Esophagus muscularis mucosa (tissue), 4 donors: Measurements from ENCODE around the gene FBXW8. TPM values are rescaled to one million over a fixed set of nuclear protein-coding genes. Genes with fewer than 3 reads are reported as not detected.
A peak's percentile ranks its signal among the peaks of the same experiment; 100 is the strongest.

Experiments used
- DNase-seq: peaks from one replicate; pipeline ENCODE4 v3.0.0-alpha.2; 2017; ENCODE audit errors: extremely low spot score
- H3K27ac ChIP-seq, 4 donors: fragments of 200-600 bp; sonication (generic); replicated peaks in 1 of 4; 1 replicate in 3 of 4; 2 replicates in 1 of 4; pipeline ENCODE4 v1.5.1; 2016 to 2019; ENCODE audit warnings: mild to moderate bottlenecking in 1 of 4
- H3K27me3 ChIP-seq, 4 donors: fragments of 200-600 bp; sonication (generic); one replicate each; pipeline versions ENCODE4 v1.5.1 to v1.6.0; 2016 to 2019
- H3K36me3 ChIP-seq, 4 donors: fragments of 200-600 bp; sonication (generic); one replicate each; pipeline ENCODE4 v1.5.1; 2016 to 2019
- H3K4me1 ChIP-seq, 4 donors: fragments of 200-600 bp; sonication (generic); one replicate each; pipeline ENCODE4 v1.5.1; 2016 to 2019
- H3K4me3 ChIP-seq, 4 donors: fragments of 200-600 bp; sonication (generic); 1 replicate in 2 of 4; 2 replicates in 2 of 4; pipeline ENCODE4 v1.5.1; 2016 to 2019; ENCODE audit warnings: mild to moderate bottlenecking in 4 of 4, moderate library complexity in 1 of 4
- H3K9me3 ChIP-seq, 4 donors: fragments of 200-600 bp; sonication (generic); 1 replicate in 3 of 4; 2 replicates in 1 of 4; pipeline ENCODE4 v1.5.1; 2016 to 2019
- EP300 ChIP-seq: sonication (generic); formaldehyde crosslinking; IDR thresholded peaks from one replicate; pipeline ENCODE4 v1.6.1; 2017; ENCODE audit warnings: antibody characterized with exemption
- POLR2A ChIP-seq: fragments of 450-650 bp; IDR thresholded peaks from one replicate; pipeline ENCODE4 v1.6.1; 2017; ENCODE audit warnings: antibody characterized with exemption, moderate library complexity, mild to moderate bottlenecking, low read depth
- POLR2AphosphoS5 ChIP-seq, 2 donors: sonication (generic); formaldehyde crosslinking; IDR thresholded peaks; one replicate each; pipeline ENCODE4 v1.6.1; 2017; ENCODE audit warnings: antibody characterized with exemption in 2 of 2
- WGBS: methylation state at CpG from one replicate; pipeline ENCODE4 v1.1.5; 2018; 5-methylcytosine and 5-hydroxymethylcytosine counted together
- intact Hi-C: fragments of 100-400 bp; cut with DNase I; formaldehyde crosslinking; loops from one replicate; pipeline ENCODE4 v1.15.1; 2023
- total RNA-seq, 4 donors: library from RNA; depleted of rRNA; stranded (reverse); fragments of >200 nt; gene quantifications; one replicate each; pipeline versions ENCODE4 v1.1.0 to v1.2.1, GENCODE V29; 2016
- TF ChIP-seq, protein P1 (sequence below), 3 experiments: fragments of 200-600 bp in 2 of 3; fragments of 450-650 bp in 1 of 3; sonication (generic) in 2 of 3; IDR thresholded peaks; one replicate each; pipeline ENCODE4 v1.5.1; 2017 to 2019; ENCODE audit warnings: antibody characterized with exemption in 3 of 3, mild to moderate bottlenecking in 2 of 3, moderate library complexity in 1 of 3

Gene FBXW8
- total RNA-seq, 4 donors from 2014 or later = 11.9 to 13.9 (median 13.3) TPM

DNA sequence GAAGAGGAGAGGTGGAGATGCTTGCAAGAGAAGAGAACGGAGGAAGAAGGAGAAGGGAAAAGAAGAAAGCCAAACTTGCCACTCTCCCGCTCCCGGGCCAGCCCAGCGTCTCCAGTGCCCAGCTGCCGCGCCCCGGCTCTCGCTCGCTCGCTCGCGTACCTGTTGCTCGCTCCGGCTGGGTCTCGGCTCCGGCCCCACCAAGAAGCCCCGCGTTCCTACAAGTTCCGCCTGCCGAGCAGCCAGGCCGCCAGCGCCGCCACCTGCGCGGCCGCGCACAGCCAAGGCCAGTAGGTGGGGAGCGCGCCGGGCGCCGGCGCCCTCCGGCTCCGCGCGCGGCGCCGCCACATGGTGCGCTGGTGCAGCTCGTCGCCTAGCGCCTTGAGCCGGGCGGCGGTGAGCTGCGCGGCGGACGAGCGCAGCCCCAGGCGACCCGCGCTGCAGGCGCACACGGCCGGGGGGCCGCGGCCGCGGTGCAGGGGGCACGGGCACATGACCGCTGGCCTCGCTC lies 29.9 kb upstream of the FBXW8 start:
- intact Hi-C loops = no loop called here
- Histone ChIP-seq H3K36me3 (no peaks in the 10 kb centered on the region), H3K27ac (no peak overlapping the region), H3K4me3 (peak overlapping the region; percentile 42 to 56 (median 44)), H3K9me3 (no peaks in the 10 kb centered on the region), H3K4me1 (peaks cover 27 to 44% (median 43%) of the 10 kb centered on the region in 4 donors), H3K27me3 (peaks cover 11 to 92% (median 56%) of the 10 kb centered on the region in 4 donors)
- WGBS = 0% methylated on average over 9 of the region's 65 CpGs
- DNase-seq = no peak
- TF ChIP-seq POLR2A (no peak), EP300 (no peak), POLR2AphosphoS5 (IDR thresholded peaks at IDR 0.05) (no peak)
- TF ChIP-seq, protein P1, sequence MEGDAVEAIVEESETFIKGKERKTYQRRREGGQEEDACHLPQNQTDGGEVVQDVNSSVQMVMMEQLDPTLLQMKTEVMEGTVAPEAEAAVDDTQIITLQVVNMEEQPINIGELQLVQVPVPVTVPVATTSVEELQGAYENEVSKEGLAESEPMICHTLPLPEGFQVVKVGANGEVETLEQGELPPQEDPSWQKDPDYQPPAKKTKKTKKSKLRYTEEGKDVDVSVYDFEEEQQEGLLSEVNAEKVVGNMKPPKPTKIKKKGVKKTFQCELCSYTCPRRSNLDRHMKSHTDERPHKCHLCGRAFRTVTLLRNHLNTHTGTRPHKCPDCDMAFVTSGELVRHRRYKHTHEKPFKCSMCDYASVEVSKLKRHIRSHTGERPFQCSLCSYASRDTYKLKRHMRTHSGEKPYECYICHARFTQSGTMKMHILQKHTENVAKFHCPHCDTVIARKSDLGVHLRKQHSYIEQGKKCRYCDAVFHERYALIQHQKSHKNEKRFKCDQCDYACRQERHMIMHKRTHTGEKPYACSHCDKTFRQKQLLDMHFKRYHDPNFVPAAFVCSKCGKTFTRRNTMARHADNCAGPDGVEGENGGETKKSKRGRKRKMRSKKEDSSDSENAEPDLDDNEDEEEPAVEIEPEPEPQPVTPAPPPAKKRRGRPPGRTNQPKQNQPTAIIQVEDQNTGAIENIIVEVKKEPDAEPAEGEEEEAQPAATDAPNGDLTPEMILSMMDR (IDR thresholded peaks at IDR 0.05) = peak in 1 of 3 experiments; percentile 4

DNA sequence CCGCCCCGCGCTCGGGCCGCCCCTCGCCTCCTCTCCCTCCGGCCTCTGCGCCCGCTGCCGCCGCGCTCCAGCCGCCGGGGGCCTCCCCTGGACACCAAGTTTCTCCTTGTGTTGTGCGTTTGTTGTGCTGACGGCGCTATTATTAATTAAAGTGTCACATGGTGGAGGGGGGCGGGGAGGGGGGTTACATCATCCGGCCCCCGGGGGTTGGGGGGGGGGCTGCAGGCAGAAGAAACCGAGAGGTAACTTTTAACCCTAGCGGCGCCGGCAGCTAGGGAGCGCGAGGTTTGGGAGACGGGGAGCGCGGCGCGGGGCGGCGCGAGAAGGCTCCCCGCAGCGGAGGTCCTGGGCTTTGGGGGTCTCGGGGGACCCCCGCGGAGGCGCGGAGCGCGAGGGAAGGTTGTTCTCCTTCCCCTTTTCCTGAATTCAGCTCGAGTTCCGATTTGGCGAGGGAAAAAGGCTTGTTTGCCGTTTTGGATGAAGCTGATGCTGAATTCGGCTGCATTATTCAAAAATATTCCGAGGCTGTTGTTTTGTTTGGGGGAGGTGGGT lies 29.3 kb upstream of the FBXW8 start, which contains the start of gene HRK:
Gene HRK, minus strand, starts transcription at position 117 of the 552 bp plus-strand sequence. CDS start 134 bp downstream, outside the sequence.
- Histone ChIP-seq H3K9me3 (no peaks in the 10 kb centered on the region), H3K27ac (no peak within 1 kb of the TSS), H3K4me1 (peaks cover 27 to 44% (median 43%) of the 10 kb centered on the region in 4 donors), H3K27me3 (peaks cover 11 to 92% (median 52%) of the 10 kb centered on the region in 4 donors), H3K4me3 (peak within 1 kb of the TSS; percentile 42 to 56 (median 44)), H3K36me3 (no peaks in the 10 kb centered on the region)
- DNase-seq = no peak
- intact Hi-C loops = no loop called here
- 0% methylated on average over 7 of the region's 49 CpGs for WGBS
- TF ChIP-seq EP300 (no peak), POLR2AphosphoS5 (IDR thresholded peaks at IDR 0.05) (no peak), POLR2A (no peak)
- TF ChIP-seq, protein P1 (IDR thresholded peaks at IDR 0.05) = no peak

DNA sequence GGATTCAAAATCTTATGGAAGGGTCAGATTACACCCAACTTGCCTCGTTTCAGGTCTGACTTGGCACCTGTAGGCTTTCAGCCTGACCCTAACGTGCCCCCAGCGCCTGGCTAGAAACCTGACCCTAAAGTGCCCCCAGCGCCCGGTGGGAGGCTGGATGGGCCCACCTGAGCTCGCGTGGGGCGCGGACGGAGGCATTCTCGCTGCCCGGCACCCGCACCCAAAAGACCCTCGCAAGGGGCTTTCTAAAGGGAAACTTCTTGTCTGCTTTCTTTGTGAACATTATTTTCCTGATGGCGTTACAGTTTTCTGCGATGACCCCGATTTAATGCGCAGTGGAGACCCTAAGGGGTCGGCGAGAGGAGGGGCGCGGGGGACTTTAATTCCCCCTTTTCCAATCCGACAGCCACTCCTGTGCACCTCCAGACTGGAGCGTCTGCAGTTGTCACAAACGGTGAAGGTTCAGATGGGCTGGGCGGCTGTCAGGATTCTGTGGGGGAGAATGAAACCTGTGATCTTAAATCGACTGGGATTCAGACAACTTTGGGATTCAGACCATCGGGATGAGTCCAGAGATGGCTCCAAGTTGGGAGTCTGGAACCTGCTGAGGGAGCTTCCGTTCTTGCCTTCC lies 28.8 kb upstream of the FBXW8 start:
- TF ChIP-seq, protein P1 (IDR thresholded peaks at IDR 0.05) = no peak
- no peak for TF ChIP-seq EP300
- TF ChIP-seq POLR2A = no peak
- no peak for TF ChIP-seq POLR2AphosphoS5 (IDR thresholded peaks at IDR 0.05)
- Histone ChIP-seq H3K4me1 (peaks cover 27 to 44% (median 43%) of the 10 kb centered on the region in 4 donors), H3K36me3 (no peaks in the 10 kb centered on the region), H3K27me3 (peaks cover 11 to 87% (median 49%) of the 10 kb centered on the region in 4 donors), H3K9me3 (no peaks in the 10 kb centered on the region), H3K27ac (no peak overlapping the region), H3K4me3 (peak overlapping the region; percentile 42 to 56 (median 44))
- DNase-seq = no peak
- WGBS = 9% methylated on average over 18 of the region's 29 CpGs
- intact Hi-C loops = loop anchor here (2.0 kb wide), 1 partner anchor 179 kb away; no protein-coding TSS in a partner anchor

- 31% methylated on average over 6 of the region's 6 CpGs for WGBS
- Histone ChIP-seq H3K9me3 (no peaks in the 10 kb centered on the region), H3K4me3 (no peak overlapping the region), H3K4me1 (peaks cover 27 to 44% (median 43%) of the 10 kb centered on the region in 4 donors), H3K27me3 (peaks cover 11 to 87% (median 46%) of the 10 kb centered on the region in 4 donors), H3K27ac (no peak overlapping the region), H3K36me3 (no peaks in the 10 kb centered on the region)
- intact Hi-C loops = loop anchor here (2.0 kb wide), 1 partner anchor 180 kb away; no protein-coding TSS in a partner anchor
- TF ChIP-seq, protein P1 (IDR thresholded peaks at IDR 0.05) = peak in 1 of 3 experiments; percentile 33
- no peak for TF ChIP-seq POLR2AphosphoS5 (IDR thresholded peaks at IDR 0.05)
- no peak for DNase-seq
Measured at GRCh38 chr12:116882742-116883141, 28.0 kb upstream of the FBXW8 start.
